ENCODE measurements around the gene FLNC. TPM values are rescaled to one million over a fixed set of nuclear protein-coding genes. Genes with fewer than 3 reads are reported as not detected.

The FLNC gene
- total RNA-seq, 1 experiment from 2014 or later = 10.2 TPM

DNA sequence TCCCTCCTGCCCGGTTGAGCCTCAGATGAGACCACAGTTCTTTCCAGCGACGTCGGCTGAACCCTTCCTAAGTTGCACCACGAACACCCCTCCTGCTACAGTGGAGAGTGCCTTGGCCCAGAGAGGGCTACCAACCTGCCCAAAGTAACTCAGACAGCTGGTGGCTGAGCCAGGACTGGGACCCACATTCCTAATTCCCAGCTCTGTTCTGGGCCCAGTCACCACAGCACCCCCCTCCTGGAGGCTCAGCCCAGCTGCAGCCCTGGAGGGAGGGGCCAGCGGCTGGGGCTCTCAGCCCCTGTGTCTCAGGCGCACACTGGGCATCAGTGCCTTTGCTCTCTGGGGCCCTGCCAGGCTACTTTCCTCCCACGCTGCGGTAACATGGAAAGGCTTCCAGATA is 43.0 kb downstream of the FLNC start:
- Histone ChIP-seq H3K36me3 (ENCODE audit: control insufficient read depth, insufficient read depth, low read length) (no peaks in the 10 kb centered on the region), H3K4me1 (ENCODE audit: control insufficient read depth, insufficient read depth, low read length) (0 out of 2 replicates have a peak, but pooled peaks cover 2% of the 10 kb centered on the region), H3K9me3 (ENCODE audit: control insufficient read depth, insufficient read depth, low read depth, low read length) (no peaks in the 10 kb centered on the region), H3K4me3 (ENCODE audit: low read depth in 2 of 2, low read length in 2 of 2) (no peak overlapping the region), H3K27ac (ENCODE audit: low read length) (no peak overlapping the region), H3K27me3 (ENCODE audit: control insufficient read depth, insufficient read depth, low read length) (no peaks in the 10 kb centered on the region; the same call in 1 of the 2 replicates)
- DNase-seq (ENCODE audit: low read depth, low spot score) (no peak), ATAC-seq (no peak)
- CTCF ChIA-PET = no interaction called here
- intact Hi-C loops (cut with micrococcal nuclease; ENCODE audit: unreplicated experiment) = no loop called here
- in situ Hi-C loops (cut with HindIII; ENCODE audit: low pct_unique_long_range_greater_than_20kb, low sequenced_read_pairs) = no loop called here
- POLR2A ChIA-PET = no interaction called here
- TF ChIP-seq TCF7L2 (IDR thresholded peaks at IDR 0.05; ENCODE audit: low read depth, low read length) = no peak
- TF ChIP-seq POLR2AphosphoS5 (IDR thresholded peaks at IDR 0.05; ENCODE audit: low read depth, low read length) = no peak
- BruUV-seq (replicated peaks) = no TSS peak

DNA sequence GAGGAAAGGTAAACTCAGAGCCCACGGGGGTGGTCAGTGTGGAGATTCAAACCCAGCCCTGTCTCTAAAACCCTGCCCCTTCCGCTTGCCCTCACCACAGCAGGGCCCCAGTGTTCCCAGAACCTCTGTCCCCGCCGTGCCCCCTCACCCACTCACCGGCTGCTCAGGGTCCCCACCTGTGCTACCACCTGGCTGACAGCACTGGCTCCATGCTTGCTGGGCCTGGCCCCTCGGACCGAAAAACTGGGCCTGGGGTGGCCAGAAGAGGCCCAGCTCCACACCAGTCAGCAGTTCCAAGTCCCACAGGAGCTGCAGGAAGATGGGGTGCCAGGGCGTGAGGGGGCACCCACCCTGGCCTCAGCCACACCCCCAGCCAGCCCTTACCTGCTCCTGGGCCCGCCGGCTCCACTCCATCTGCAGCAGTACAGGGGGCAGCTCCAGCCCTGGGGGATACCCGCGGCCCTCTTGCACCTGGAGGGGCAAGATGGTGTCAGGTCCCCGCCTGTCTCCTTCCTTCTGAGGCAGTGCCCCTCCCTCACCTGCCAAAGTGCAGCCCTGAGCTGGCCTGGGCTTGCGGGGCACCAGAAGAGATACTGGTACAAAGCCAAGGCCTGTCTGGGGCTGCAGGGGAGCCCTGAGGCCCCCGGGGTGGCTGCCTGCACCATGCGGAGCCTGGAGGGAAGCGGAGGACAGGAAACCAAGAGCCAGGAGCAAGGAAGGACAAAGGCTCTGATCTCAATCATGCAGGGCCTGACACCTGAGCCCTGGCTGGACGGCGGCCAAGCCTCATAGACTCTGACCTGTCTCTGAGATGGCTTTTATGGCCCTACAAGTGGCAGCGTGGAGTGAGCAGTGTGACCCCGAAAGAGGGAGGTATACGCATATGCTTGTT is 44.2 kb downstream of the FLNC start:
- intact Hi-C loops (cut with micrococcal nuclease; ENCODE audit: unreplicated experiment) (no loop called here), in situ Hi-C loops (cut with HindIII; ENCODE audit: low pct_unique_long_range_greater_than_20kb, low sequenced_read_pairs) (no loop called here)
- Histone ChIP-seq H3K4me1 (ENCODE audit: control insufficient read depth, insufficient read depth, low read length) (no peaks in the 10 kb centered on the region), H3K9me3 (ENCODE audit: control insufficient read depth, insufficient read depth, low read depth, low read length) (no peaks in the 10 kb centered on the region), H3K4me3 (ENCODE audit: low read depth in 2 of 2, low read length in 2 of 2) (no peak overlapping the region), H3K27ac (ENCODE audit: low read length) (no peak overlapping the region), H3K27me3 (ENCODE audit: control insufficient read depth, insufficient read depth, low read length) (no peaks in the 10 kb centered on the region; the same call in 1 of the 2 replicates), H3K36me3 (ENCODE audit: control insufficient read depth, insufficient read depth, low read length) (no peaks in the 10 kb centered on the region)
- TF ChIP-seq SIN3A (IDR thresholded peaks at IDR 0.05; ENCODE audit: borderline replicate concordance, insufficient read depth, low read depth, low read length) (no peak), TCF7L2 (IDR thresholded peaks at IDR 0.05; ENCODE audit: low read depth, low read length) (no peak), POLR2AphosphoS5 (IDR thresholded peaks at IDR 0.05; ENCODE audit: low read depth, low read length) (no peak)
- TF ChIP-seq, protein P1, sequence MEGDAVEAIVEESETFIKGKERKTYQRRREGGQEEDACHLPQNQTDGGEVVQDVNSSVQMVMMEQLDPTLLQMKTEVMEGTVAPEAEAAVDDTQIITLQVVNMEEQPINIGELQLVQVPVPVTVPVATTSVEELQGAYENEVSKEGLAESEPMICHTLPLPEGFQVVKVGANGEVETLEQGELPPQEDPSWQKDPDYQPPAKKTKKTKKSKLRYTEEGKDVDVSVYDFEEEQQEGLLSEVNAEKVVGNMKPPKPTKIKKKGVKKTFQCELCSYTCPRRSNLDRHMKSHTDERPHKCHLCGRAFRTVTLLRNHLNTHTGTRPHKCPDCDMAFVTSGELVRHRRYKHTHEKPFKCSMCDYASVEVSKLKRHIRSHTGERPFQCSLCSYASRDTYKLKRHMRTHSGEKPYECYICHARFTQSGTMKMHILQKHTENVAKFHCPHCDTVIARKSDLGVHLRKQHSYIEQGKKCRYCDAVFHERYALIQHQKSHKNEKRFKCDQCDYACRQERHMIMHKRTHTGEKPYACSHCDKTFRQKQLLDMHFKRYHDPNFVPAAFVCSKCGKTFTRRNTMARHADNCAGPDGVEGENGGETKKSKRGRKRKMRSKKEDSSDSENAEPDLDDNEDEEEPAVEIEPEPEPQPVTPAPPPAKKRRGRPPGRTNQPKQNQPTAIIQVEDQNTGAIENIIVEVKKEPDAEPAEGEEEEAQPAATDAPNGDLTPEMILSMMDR (IDR thresholded peaks at IDR 0.05) = no peak
- TF ChIP-seq, protein P2, sequence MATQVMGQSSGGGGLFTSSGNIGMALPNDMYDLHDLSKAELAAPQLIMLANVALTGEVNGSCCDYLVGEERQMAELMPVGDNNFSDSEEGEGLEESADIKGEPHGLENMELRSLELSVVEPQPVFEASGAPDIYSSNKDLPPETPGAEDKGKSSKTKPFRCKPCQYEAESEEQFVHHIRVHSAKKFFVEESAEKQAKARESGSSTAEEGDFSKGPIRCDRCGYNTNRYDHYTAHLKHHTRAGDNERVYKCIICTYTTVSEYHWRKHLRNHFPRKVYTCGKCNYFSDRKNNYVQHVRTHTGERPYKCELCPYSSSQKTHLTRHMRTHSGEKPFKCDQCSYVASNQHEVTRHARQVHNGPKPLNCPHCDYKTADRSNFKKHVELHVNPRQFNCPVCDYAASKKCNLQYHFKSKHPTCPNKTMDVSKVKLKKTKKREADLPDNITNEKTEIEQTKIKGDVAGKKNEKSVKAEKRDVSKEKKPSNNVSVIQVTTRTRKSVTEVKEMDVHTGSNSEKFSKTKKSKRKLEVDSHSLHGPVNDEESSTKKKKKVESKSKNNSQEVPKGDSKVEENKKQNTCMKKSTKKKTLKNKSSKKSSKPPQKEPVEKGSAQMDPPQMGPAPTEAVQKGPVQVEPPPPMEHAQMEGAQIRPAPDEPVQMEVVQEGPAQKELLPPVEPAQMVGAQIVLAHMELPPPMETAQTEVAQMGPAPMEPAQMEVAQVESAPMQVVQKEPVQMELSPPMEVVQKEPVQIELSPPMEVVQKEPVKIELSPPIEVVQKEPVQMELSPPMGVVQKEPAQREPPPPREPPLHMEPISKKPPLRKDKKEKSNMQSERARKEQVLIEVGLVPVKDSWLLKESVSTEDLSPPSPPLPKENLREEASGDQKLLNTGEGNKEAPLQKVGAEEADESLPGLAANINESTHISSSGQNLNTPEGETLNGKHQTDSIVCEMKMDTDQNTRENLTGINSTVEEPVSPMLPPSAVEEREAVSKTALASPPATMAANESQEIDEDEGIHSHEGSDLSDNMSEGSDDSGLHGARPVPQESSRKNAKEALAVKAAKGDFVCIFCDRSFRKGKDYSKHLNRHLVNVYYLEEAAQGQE (IDR thresholded peaks at IDR 0.05; ENCODE audit: insufficient read depth in 1 of 2, low read depth in 2 of 2, low read length in 1 of 2) = no peak
- CTCF ChIA-PET = no interaction called here
- ATAC-seq (no peak), DNase-seq (ENCODE audit: low read depth, low spot score) (no peak)
- POLR2A ChIA-PET = no interaction called here
- no TSS peak for BruUV-seq (replicated peaks)

DNA sequence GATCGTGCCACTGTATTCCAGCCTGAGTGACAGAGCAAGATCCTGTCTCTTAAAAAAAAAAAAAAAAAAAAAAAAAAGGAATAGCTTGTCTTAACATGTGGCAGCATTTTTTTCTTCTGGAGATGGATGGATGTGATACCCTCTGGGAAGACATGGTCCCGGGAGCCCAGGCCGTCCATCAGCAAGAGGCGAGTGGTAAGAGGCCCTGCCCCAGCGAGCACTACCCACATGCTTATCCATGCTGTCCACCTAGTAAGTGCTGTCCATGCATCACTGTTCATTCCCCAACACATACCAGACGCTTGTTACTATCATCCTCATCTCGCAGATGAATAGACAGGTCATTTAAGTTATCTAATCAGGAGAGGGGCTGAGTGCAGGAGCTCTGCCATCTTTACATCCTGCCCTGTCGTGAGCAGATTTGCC is 45.3 kb downstream of the FLNC start:
- ChIA-PET POLR2A (interaction anchor here (0.6 kb wide), 1 partner anchor 62 kb away, joined by 3 read pairs; no protein-coding TSS in a partner anchor), CTCF (interaction anchor here (0.6 kb wide), 2 partner anchors 116 to 165 kb away, joined by 3 to 6 read pairs; no protein-coding TSS in a partner anchor)
- BruUV-seq (replicated peaks) = no TSS peak
- no peak overlapping the region for H3K4me3 ChIP-seq (ENCODE audit: low read depth in 2 of 2, low read length in 2 of 2)
- H3K36me3 ChIP-seq (ENCODE audit: control insufficient read depth, insufficient read depth, low read length) = no peaks in the 10 kb centered on the region
- intact Hi-C loops (cut with micrococcal nuclease; ENCODE audit: unreplicated experiment) (no loop called here), in situ Hi-C loops (cut with HindIII; ENCODE audit: low pct_unique_long_range_greater_than_20kb, low sequenced_read_pairs) (no loop called here)
- no peaks in the 10 kb centered on the region; the same call in 1 of the 2 replicates for H3K27me3 ChIP-seq (ENCODE audit: control insufficient read depth, insufficient read depth, low read length)
- no peak overlapping the region for H3K27ac ChIP-seq (ENCODE audit: low read length)
- no peaks in the 10 kb centered on the region for H3K4me1 ChIP-seq (ENCODE audit: control insufficient read depth, insufficient read depth, low read length)
- no peak for DNase-seq (ENCODE audit: low read depth, low spot score)
- H3K9me3 ChIP-seq (ENCODE audit: control insufficient read depth, insufficient read depth, low read depth, low read length) = no peaks in the 10 kb centered on the region
- ATAC-seq = no peak
- TF ChIP-seq POLR2AphosphoS5 (IDR thresholded peaks at IDR 0.05; ENCODE audit: low read depth, low read length) = no peak
- no peak for TF ChIP-seq TCF7L2 (IDR thresholded peaks at IDR 0.05; ENCODE audit: low read depth, low read length)
- TF ChIP-seq, protein P2 (IDR thresholded peaks at IDR 0.05; ENCODE audit: insufficient read depth in 1 of 2, low read depth in 2 of 2, low read length in 1 of 2) = no peak
- TF ChIP-seq, protein P1 (IDR thresholded peaks at IDR 0.05) = no peak
- TF ChIP-seq SIN3A (IDR thresholded peaks at IDR 0.05; ENCODE audit: borderline replicate concordance, insufficient read depth, low read depth, low read length) = no peak
